GM18502 (cell line): ENCODE results near the gene ZGPAT.
A peak's percentile ranks its signal among the peaks of the same experiment; 100 is the strongest.
"Not testable (repeated sequence)": the region's sequence is repeated elsewhere in the genome, so short reads cannot be mapped to it uniquely, and the experiment has no call there.

Experiments used
- ATAC-seq: cut with Tn5 transposase; IDR thresholded peaks from one replicate; pipeline ENCODE4 v1.9.1; 2021; ENCODE audit warnings: mild to moderate bottlenecking; ENCODE audit not compliant: unreplicated experiment, poor library complexity

Gene ZGPAT

GRCh38 chr20:63702036-63702665, 5.7 kb upstream of the ZGPAT start:
- ATAC-seq = no peak

GRCh38 chr20:63702751-63703470, 4.9 kb upstream of the ZGPAT start:
- ATAC-seq = no peak

- no peak for ATAC-seq
Measured at GRCh38 chr20:63703471-63703975, 4.3 kb upstream of the ZGPAT start.

GRCh38 chr20:63703976-63704748, 3.7 kb upstream of the ZGPAT start:
- ATAC-seq = no peak

- ATAC-seq = no peak
Measured at GRCh38 chr20:63704749-63705117, 3.1 kb upstream of the ZGPAT start.

GRCh38 chr20:63705232-63706026, 2.4 kb upstream of the ZGPAT start:
- ATAC-seq = no peak

GRCh38 chr20:63706027-63706695, 1.7 kb upstream of the ZGPAT start:
- ATAC-seq = no peak

GRCh38 chr20:63706852-63707557, 834 bp upstream of the ZGPAT start:
- ATAC-seq = peak; percentile 42

- ATAC-seq = peak; percentile 19
Measured at GRCh38 chr20:63708301-63709148, 686 bp downstream of the ZGPAT start.

GRCh38 chr20:63709149-63709527, 1.3 kb downstream of the ZGPAT start:
- ATAC-seq = no peak

- ATAC-seq = no peak
Measured at GRCh38 chr20:63711085-63711645, 3.3 kb downstream of the ZGPAT start.

- ATAC-seq = no peak
Measured at GRCh38 chr20:63712191-63712590, 4.4 kb downstream of the ZGPAT start.

- ATAC-seq = no peak
Measured at GRCh38 chr20:63714858-63715257, 7.0 kb downstream of the ZGPAT start.

- ATAC-seq = no peak
Measured at GRCh38 chr20:63718996-63719395, 11.2 kb downstream of the ZGPAT start.

GRCh38 chr20:63722967-63723622, 15.3 kb downstream of the ZGPAT start:
- not testable (repeated sequence) for ATAC-seq

- ATAC-seq = not testable (repeated sequence)
Measured at GRCh38 chr20:63730189-63730733, 22.4 kb downstream of the ZGPAT start.

GRCh38 chr20:63731410-63731809, 23.6 kb downstream of the ZGPAT start:
- no peak for ATAC-seq
